CD1c-positive myeloid dendritic cell (primary cell): ENCODE results near the gene RXFP1.

Source experiments
- DNase-seq: peaks from one replicate; pipeline ENCODE4 v3.0.0-alpha.2; 2016; ENCODE audit errors: extremely low spot score

Gene RXFP1

GRCh38 chr4:158671915-158672806 is 150.5 kb downstream of the RXFP1 start, which contains the start of gene ETFDH:
Gene ETFDH (plus strand): TSS chr4:158672296. CDS start chr4:158672457, 161 bp downstream.
- peak; percentile 99 for DNase-seq

DNA sequence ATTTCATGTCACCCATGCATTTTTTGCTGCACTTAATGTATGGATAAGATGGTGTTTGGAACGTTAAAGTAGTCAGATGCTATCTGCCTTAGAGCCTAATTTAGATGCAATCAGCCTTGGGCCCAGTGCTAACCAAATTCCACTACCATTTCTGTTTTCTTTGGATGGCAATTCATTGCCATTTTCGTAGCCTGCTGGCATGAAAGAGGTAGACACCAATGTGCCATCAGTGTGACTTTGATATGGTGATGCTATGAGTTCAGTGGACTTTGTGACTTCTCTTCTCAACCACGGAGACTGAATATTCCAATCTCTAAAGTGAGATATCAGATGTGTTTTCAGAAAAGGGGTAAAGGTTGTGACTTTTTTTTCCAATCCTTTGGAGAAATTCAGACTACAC is 152.0 kb downstream of the RXFP1 start:
- no peak for DNase-seq

DNA sequence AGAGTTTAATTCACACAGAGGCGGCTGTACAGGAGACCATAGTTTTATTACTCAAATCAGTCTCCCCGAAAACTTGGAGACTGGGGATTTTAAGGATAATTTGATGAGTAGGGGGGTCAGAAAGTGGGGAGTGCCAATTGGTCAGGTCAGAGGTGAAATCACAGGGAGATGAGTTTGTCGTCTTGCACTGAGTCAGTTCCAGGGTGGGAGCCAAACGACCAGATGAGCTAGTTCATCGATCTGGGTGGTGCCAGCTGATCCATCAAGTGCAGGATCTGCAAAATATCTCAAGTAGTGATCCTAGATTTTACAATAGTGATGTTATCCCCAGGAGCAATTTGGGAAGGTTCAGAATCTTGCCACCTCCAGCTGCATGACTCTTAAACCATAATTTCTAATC is 154.4 kb downstream of the RXFP1 start:
- no peak for DNase-seq

DNA sequence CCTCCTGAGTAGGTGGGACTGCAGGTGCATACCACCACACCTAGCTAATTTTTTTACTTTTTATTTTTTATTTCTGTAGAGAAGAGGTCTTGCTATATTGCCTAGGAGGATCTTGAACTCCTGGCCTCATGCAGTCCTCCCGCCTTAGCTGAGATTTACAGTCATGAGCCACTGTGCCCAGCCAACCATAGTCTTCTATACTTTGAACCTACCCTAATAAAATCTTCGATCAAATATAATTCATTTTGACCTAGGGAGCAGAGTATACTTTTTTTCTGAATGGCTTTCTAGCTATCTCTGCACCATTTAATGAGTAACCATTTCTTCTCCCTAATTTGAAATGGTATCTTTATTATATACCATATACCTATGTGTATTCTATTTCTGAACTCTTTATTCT is 157.1 kb downstream of the RXFP1 start:
- no peak for DNase-seq

DNA sequence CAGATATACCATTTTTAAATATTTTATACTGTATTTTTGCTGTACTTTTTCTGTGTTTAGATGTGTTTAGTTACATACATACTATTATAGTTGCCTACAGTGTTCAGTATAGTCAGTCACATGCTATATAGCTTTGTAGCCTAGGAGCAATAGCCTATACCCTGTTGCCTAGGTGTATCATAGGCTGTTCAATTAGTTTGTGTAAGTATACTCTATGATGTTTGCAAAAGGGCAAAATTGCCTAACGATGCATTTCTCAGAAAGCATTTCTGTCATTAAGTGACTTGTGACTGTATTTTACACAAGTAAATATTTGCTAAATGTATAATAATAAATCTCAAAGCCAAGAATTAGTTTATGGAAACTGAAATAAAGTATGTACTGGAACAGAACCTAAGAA is 159.9 kb downstream of the RXFP1 start:
- DNase-seq: no peak

DNA sequence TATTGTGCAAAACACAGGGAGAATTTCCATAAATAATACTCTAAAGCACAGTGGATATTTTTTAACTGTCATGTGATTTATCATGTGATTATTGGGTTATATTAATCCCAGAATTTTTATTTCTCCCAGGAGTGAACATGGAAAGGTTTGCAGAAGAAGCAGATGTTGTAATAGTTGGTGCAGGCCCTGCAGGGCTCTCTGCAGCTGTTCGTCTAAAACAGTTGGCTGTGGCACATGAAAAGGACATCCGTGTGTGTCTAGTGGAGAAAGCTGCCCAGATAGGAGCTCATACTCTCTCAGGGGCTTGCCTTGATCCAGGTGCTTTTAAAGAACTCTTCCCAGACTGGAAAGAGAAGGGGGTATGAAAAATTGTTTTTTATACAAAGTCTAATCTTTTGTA is 160.4 kb downstream of the RXFP1 start:
- DNase-seq: no peak

GRCh38 chr4:158688813-158689212 is 167.1 kb downstream of the RXFP1 start:
- no peak for DNase-seq
